HAP-1 (cell line): ENCODE data around the gene EFEMP1.

Experiments
- DNase-seq, 2 experiments: peaks; one replicate each; pipeline ENCODE4 v3.0.0-alpha.2; 2016 to 2020; ENCODE audit warnings: low spot score in 2 of 2
- H3K27me3 ChIP-seq: fragments of 250-450 bp; sonication (Bioruptor Pico); 2 replicates; pipeline ENCODE4 v1.5.1; 2020; ENCODE audit warnings: low read depth, mild to moderate bottlenecking, moderate library complexity
- H3K36me3 ChIP-seq: fragments of 250-450 bp; sonication (Bioruptor Pico); replicated peaks from 2 replicates; pipeline ENCODE4 v1.5.1; 2020; ENCODE audit warnings: mild to moderate bottlenecking
- H3K4me1 ChIP-seq: fragments of 250-450 bp; sonication (Bioruptor Pico); 2 replicates; pipeline ENCODE4 v1.5.1; 2020; ENCODE audit warnings: mild to moderate bottlenecking
- H3K4me3 ChIP-seq: fragments of 250-450 bp; sonication (Bioruptor Pico); 2 replicates; pipeline ENCODE4 v1.5.1; 2020; ENCODE audit warnings: mild to moderate bottlenecking, moderate library complexity
- H3K9me3 ChIP-seq: fragments of 250-450 bp; sonication (Bioruptor Pico); 2 replicates; pipeline ENCODE4 v1.5.1; 2020; ENCODE audit warnings: mild to moderate bottlenecking, moderate library complexity
- in situ Hi-C: fragments of 300-500 bp; cut with MboI; formaldehyde crosslinking; loops from 3 replicates; pipeline ENCODE4 v1.14.3; 2020; ENCODE audit warnings: low sequenced_read_pairs, inconsistent platforms, mixed read lengths

Gene EFEMP1

GRCh38 chr2:55862673-55863390, 60.8 kb downstream of the EFEMP1 start:
- no peak for DNase-seq
- in situ Hi-C loops: no loop called here
- Histone ChIP-seq H3K9me3 (no peaks in the 10 kb centered on the region), H3K4me3 (no peak overlapping the region), H3K36me3 (no peaks in the 10 kb centered on the region), H3K4me1 (no peaks in the 10 kb centered on the region), H3K27me3 (no peaks in the 10 kb centered on the region; the same call in 1 of the 2 replicates)

GRCh38 chr2:55862246-55862645, 61.3 kb downstream of the EFEMP1 start:
- Histone ChIP-seq H3K4me3 (no peak overlapping the region), H3K36me3 (no peaks in the 10 kb centered on the region), H3K4me1 (no peaks in the 10 kb centered on the region), H3K27me3 (no peaks in the 10 kb centered on the region; the same call in 1 of the 2 replicates), H3K9me3 (no peaks in the 10 kb centered on the region)
- in situ Hi-C loops: no loop called here
- DNase-seq: no peak

GRCh38 chr2:55861733-55862132, 61.8 kb downstream of the EFEMP1 start:
- Histone ChIP-seq H3K36me3 (no peaks in the 10 kb centered on the region), H3K4me3 (no peak overlapping the region), H3K27me3 (no peaks in the 10 kb centered on the region; the same call in 1 of the 2 replicates), H3K9me3 (no peaks in the 10 kb centered on the region), H3K4me1 (no peaks in the 10 kb centered on the region)
- in situ Hi-C loops: no loop called here
- DNase-seq: no peak

GRCh38 chr2:55860832-55861231, 62.8 kb downstream of the EFEMP1 start:
- H3K27me3 ChIP-seq: no peaks in the 10 kb centered on the region
- no peak for DNase-seq
- no peak overlapping the region for H3K4me3 ChIP-seq
- no peaks in the 10 kb centered on the region for H3K9me3 ChIP-seq
- H3K4me1 ChIP-seq: no peaks in the 10 kb centered on the region
- in situ Hi-C loops: no loop called here
- no peaks in the 10 kb centered on the region for H3K36me3 ChIP-seq

GRCh38 chr2:55859875-55860274, 63.7 kb downstream of the EFEMP1 start:
- no peaks in the 10 kb centered on the region for H3K36me3 ChIP-seq
- no peaks in the 10 kb centered on the region for H3K4me1 ChIP-seq
- DNase-seq: no peak
- no peak overlapping the region for H3K4me3 ChIP-seq
- in situ Hi-C loops: no loop called here
- H3K9me3 ChIP-seq: no peaks in the 10 kb centered on the region
- H3K27me3 ChIP-seq: no peaks in the 10 kb centered on the region

- Histone ChIP-seq H3K4me3 (no peak overlapping the region), H3K4me1 (no peaks in the 10 kb centered on the region), H3K9me3 (no peaks in the 10 kb centered on the region), H3K27me3 (no peaks in the 10 kb centered on the region), H3K36me3 (no peaks in the 10 kb centered on the region)
- DNase-seq: no peak
- in situ Hi-C loops: no loop called here
Measured at GRCh38 chr2:55857766-55858165, 65.8 kb downstream of the EFEMP1 start.

- in situ Hi-C loops: no loop called here
Measured at GRCh38 chr2:55856936-55857335, 66.6 kb downstream of the EFEMP1 start.

GRCh38 chr2:55848096-55848495, 75.5 kb downstream of the EFEMP1 start:
- H3K9me3 ChIP-seq: no peaks in the 10 kb centered on the region
- H3K36me3 ChIP-seq: no peaks in the 10 kb centered on the region
- no peak for DNase-seq
- H3K27me3 ChIP-seq: no peaks in the 10 kb centered on the region
- in situ Hi-C loops: no loop called here
- no peaks in the 10 kb centered on the region for H3K4me1 ChIP-seq
- H3K4me3 ChIP-seq: no peak overlapping the region

More at GRCh38 chr2:55856936-55857335, 66.6 kb downstream of the EFEMP1 start:
- DNase-seq: no peak
- Histone ChIP-seq H3K4me1 (no peaks in the 10 kb centered on the region), H3K36me3 (no peaks in the 10 kb centered on the region), H3K27me3 (no peaks in the 10 kb centered on the region), H3K9me3 (no peaks in the 10 kb centered on the region), H3K4me3 (no peak overlapping the region)

GRCh38 chr2:55846426-55846825, 77.2 kb downstream of the EFEMP1 start:
- in situ Hi-C loops: no loop called here
- no peak overlapping the region for H3K4me3 ChIP-seq
- H3K4me1 ChIP-seq: peaks cover 6% of the 10 kb centered on the region
- H3K27me3 ChIP-seq: no peaks in the 10 kb centered on the region
- DNase-seq: no peak
- no peaks in the 10 kb centered on the region for H3K36me3 ChIP-seq
- H3K9me3 ChIP-seq: no peaks in the 10 kb centered on the region

- Histone ChIP-seq H3K27me3 (no peaks in the 10 kb centered on the region), H3K36me3 (no peaks in the 10 kb centered on the region), H3K9me3 (no peaks in the 10 kb centered on the region), H3K4me3 (no peak overlapping the region), H3K4me1 (peaks cover 6% of the 10 kb centered on the region)
- in situ Hi-C loops: no loop called here
- no peak for DNase-seq
Measured at GRCh38 chr2:55844986-55845385, 78.6 kb downstream of the EFEMP1 start.

GRCh38 chr2:55843994-55844345, 79.6 kb downstream of the EFEMP1 start:
- H3K4me3 ChIP-seq: no peak overlapping the region
- no peaks in the 10 kb centered on the region for H3K9me3 ChIP-seq
- no peaks in the 10 kb centered on the region for H3K27me3 ChIP-seq
- H3K4me1 ChIP-seq: peaks cover 6% of the 10 kb centered on the region
- DNase-seq: no peak
- no peaks in the 10 kb centered on the region for H3K36me3 ChIP-seq
- in situ Hi-C loops: no loop called here

- H3K4me3 ChIP-seq: no peak overlapping the region
- H3K9me3 ChIP-seq: no peaks in the 10 kb centered on the region
- in situ Hi-C loops: no loop called here
- peak; percentile 43 to 49 for DNase-seq
- H3K4me1 ChIP-seq: peaks cover 6% of the 10 kb centered on the region
- no peaks in the 10 kb centered on the region for H3K27me3 ChIP-seq
- no peaks in the 10 kb centered on the region for H3K36me3 ChIP-seq
Measured at GRCh38 chr2:55843096-55843993, 80.2 kb downstream of the EFEMP1 start.

GRCh38 chr2:55842046-55842445, 81.5 kb downstream of the EFEMP1 start:
- H3K4me3 ChIP-seq: no peak overlapping the region
- in situ Hi-C loops: no loop called here
- H3K9me3 ChIP-seq: no peaks in the 10 kb centered on the region
- no peaks in the 10 kb centered on the region for H3K27me3 ChIP-seq
- no peaks in the 10 kb centered on the region for H3K36me3 ChIP-seq
- no peak for DNase-seq
- peaks cover 6% of the 10 kb centered on the region for H3K4me1 ChIP-seq

GRCh38 chr2:55840460-55840859, 83.1 kb downstream of the EFEMP1 start:
- Histone ChIP-seq H3K9me3 (no peaks in the 10 kb centered on the region), H3K36me3 (no peaks in the 10 kb centered on the region), H3K4me3 (no peak overlapping the region), H3K4me1 (peaks cover 6% of the 10 kb centered on the region), H3K27me3 (no peaks in the 10 kb centered on the region)
- no peak for DNase-seq
- in situ Hi-C loops: no loop called here
